Testis (tissue), 2 donors: Measurements from ENCODE around the gene CELF4.

Experiments
- CTCF ChIP-seq, 3 experiments: fragments of 450-650 bp in 2 of 3; fragments of 200-600 bp in 1 of 3; sonication (generic) in 1 of 3; IDR thresholded peaks; one replicate each; pipeline ENCODE4 v1.5.1; 2016 to 2019; ENCODE audit warnings: antibody characterized with exemption in 3 of 3, mild to moderate bottlenecking in 2 of 3, moderate library complexity in 1 of 3
- POLR2A ChIP-seq: fragments of 450-650 bp; IDR thresholded peaks from one replicate; pipeline ENCODE4 v1.6.1; 2017; ENCODE audit warnings: antibody characterized with exemption, mild to moderate bottlenecking, moderate library complexity

- TF ChIP-seq POLR2A (no peak), CTCF (IDR thresholded peaks at IDR 0.05) (no peak)
These were observed 342.6 kb downstream of the CELF4 start for GRCh38 chr18:37222999-37223378.
